KMS-11 (cell line): ENCODE data around the gene EXPH5.

Experiments
- H2AFZ ChIP-seq: fragments of 200-600 bp; sonication (generic); 2 replicates; pipeline ENCODE4 v1.6.1; 2016; ENCODE audit warnings: antibody characterized with exemption, mixed run types, low read depth
- H3K27ac ChIP-seq: fragments of 200-600 bp; sonication (generic); 2 replicates; pipeline ENCODE4 v1.6.1; 2016; ENCODE audit warnings: mild to moderate bottlenecking, mixed run types
- H3K27me3 ChIP-seq: fragments of 200-600 bp; sonication (generic); 2 replicates; pipeline ENCODE4 v1.6.1; 2017; ENCODE audit warnings: mild to moderate bottlenecking, low read depth, mixed run types, moderate library complexity; ENCODE audit not compliant: insufficient read depth
- H3K36me3 ChIP-seq: fragments of 200-600 bp; sonication (generic); 2 replicates; pipeline ENCODE4 v1.6.1; 2017; ENCODE audit warnings: mild to moderate bottlenecking, mixed run types; ENCODE audit not compliant: insufficient read depth
- H3K4me1 ChIP-seq: fragments of 200-600 bp; sonication (generic); 2 replicates; pipeline ENCODE4 v1.6.1; 2016; ENCODE audit warnings: mild to moderate bottlenecking, low read depth, mixed run types; ENCODE audit not compliant: poor library complexity, severe bottlenecking
- H3K4me2 ChIP-seq: fragments of 200-600 bp; sonication (generic); 2 replicates; pipeline ENCODE4 v1.7.0; 2016; ENCODE audit warnings: mild to moderate bottlenecking, mixed run types
- H3K4me3 ChIP-seq: fragments of 200-600 bp; sonication (generic); IDR thresholded peaks from 2 replicates; pipeline ENCODE4 v1.6.1; 2017; ENCODE audit warnings: low read depth, low read length, mixed read lengths; ENCODE audit not compliant: insufficient read depth
- H3K79me2 ChIP-seq: fragments of 200-600 bp; sonication (generic); 2 replicates; pipeline ENCODE4 v1.6.1; 2016; ENCODE audit warnings: low read depth, mixed run types; ENCODE audit not compliant: insufficient read depth
- H3K9ac ChIP-seq: fragments of 200-600 bp; sonication (generic); 2 replicates; pipeline ENCODE4 v1.6.1; 2016; ENCODE audit warnings: mild to moderate bottlenecking, mixed run types
- H4K20me1 ChIP-seq: fragments of 200-600 bp; sonication (generic); 2 replicates; pipeline ENCODE4 v1.6.1; 2016; ENCODE audit warnings: mild to moderate bottlenecking, mixed run types; ENCODE audit not compliant: insufficient read depth
- CTCF ChIP-seq: fragments of 200-600 bp; sonication (generic); conservative IDR thresholded peaks from 2 replicates; pipeline ENCODE4 v1.6.1; 2017; ENCODE audit warnings: low read depth, mild to moderate bottlenecking, antibody characterized with exemption, low read length, moderate library complexity, mixed read lengths

The EXPH5 gene

DNA sequence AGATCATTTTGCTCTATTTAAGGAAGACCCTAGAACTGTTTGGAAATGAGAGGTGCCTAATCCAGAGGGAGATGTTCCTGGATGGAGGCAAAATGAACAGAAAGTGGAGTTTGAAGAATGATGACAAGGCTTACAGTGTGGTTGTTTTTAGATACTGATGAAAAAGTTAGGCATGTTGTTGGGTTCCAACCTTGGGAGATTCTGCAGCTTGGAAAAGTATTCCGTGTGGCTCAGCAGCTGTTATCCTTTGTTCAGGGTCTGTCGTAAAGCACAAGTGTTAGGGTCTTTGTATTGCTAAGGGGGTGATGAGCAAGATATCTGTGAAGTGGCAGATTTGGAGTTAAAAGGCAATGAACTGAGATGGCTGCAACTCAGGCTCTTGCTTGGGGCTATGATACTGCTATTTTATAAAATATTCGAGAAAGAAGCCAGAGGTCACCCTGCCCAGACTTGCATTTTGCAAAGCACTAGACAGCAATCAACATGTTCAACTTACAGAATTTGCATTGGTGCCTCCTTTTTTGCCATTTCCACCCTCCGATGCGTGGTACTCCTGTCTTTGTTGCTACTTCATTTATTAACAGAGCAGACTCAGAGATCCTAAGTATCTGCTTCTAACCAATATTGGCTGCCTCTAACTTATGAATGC is 50.1 kb downstream of the EXPH5 start:
- Histone ChIP-seq H3K27me3 (no peaks in the 10 kb centered on the region), H3K9ac (no peak overlapping the region), H3K4me1 (no peaks in the 10 kb centered on the region), H2AFZ (no peak overlapping the region), H3K27ac (no peak overlapping the region), H3K79me2 (no peaks in the 10 kb centered on the region), H3K36me3 (no peaks in the 10 kb centered on the region), H3K4me2 (no peak overlapping the region), H4K20me1 (no peaks in the 10 kb centered on the region), H3K4me3 (no peak overlapping the region)
- TF ChIP-seq CTCF, result no peak

- TF ChIP-seq CTCF, result no peak
- Histone ChIP-seq H3K9ac (no peak overlapping the region), H3K4me1 (no peaks in the 10 kb centered on the region), H3K4me3 (no peak overlapping the region), H2AFZ (no peak overlapping the region), H3K4me2 (no peak overlapping the region), H4K20me1 (no peaks in the 10 kb centered on the region), H3K79me2 (no peaks in the 10 kb centered on the region), H3K27ac (no peak overlapping the region), H3K36me3 (no peaks in the 10 kb centered on the region), H3K27me3 (no peaks in the 10 kb centered on the region)
Measured at GRCh38 chr11:108541531-108541930, 52.0 kb downstream of the EXPH5 start.

DNA sequence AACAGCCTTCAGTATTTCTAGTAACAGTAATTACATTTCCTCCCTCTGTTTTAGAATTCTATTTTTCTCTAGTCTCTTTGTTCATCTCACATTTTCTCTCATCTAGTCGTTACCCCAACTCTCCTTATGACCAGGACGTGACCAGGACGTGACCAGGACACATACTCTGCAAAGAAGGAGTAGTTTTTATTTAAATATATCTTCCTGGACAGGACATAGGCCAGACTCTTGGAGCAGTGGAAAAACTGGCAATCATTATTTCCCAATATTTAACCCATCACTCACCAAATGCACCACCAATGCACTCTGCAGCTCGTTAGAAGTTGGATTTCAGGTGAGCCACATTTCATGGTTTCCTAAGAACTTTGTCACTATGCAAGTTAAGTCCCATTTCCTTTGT is 55.1 kb downstream of the EXPH5 start:
- Histone ChIP-seq H3K27me3 (no peaks in the 10 kb centered on the region), H3K79me2 (no peaks in the 10 kb centered on the region), H3K36me3 (no peaks in the 10 kb centered on the region), H3K27ac (no peak overlapping the region), H3K9ac (no peak overlapping the region), H3K4me3 (no peak overlapping the region), H3K4me1 (no peaks in the 10 kb centered on the region), H4K20me1 (no peaks in the 10 kb centered on the region), H3K4me2 (no peak overlapping the region), H2AFZ (peak overlapping the region; percentile 26; the same call in 1 of the 2 replicates)
- TF ChIP-seq CTCF, result no peak

DNA sequence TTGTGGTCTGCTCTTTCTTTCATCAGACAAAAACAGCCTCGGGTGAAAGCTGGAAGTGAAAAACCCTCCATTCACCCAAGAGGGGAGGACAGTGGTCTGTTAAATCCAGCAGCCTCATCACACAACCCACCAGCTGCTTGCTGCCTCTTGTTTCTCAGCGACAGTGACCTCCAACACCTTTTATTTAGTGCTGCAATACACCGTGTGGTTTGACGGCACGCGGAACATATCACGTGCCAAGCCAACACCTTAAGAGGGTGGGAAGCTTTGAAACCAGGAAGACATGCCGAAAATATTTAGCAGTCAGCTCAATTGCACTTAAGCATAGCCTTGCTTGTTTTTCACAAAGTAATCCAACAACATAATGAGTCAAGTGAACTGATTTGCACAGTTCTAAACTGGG is 55.5 kb downstream of the EXPH5 start:
- Histone ChIP-seq H3K36me3 (no peaks in the 10 kb centered on the region), H3K4me1 (no peaks in the 10 kb centered on the region), H3K4me3 (no peak overlapping the region), H4K20me1 (no peaks in the 10 kb centered on the region), H3K4me2 (0 out of 2 replicates have a peak overlapping the region, but pooled peaks have one; percentile 25), H2AFZ (peak overlapping the region; percentile 26; the same call in 1 of the 2 replicates), H3K27ac (no peak overlapping the region), H3K9ac (no peak overlapping the region), H3K27me3 (no peaks in the 10 kb centered on the region), H3K79me2 (no peaks in the 10 kb centered on the region)
- TF ChIP-seq CTCF, result no peak
